Glutamatergic neuron (in vitro differentiated cells): Measurements from ENCODE around the gene CRACDL. TPM values are rescaled to one million over a fixed set of nuclear protein-coding genes. Genes with fewer than 3 reads are reported as not detected.

ENCODE experiments used
- DNase-seq: peaks from one replicate; pipeline ENCODE4 v3.0.0; 2022
- H3K27ac Mint-ChIP-seq: one replicate; pipeline ENCODE4 v1.8.0; 2020; ENCODE audit warnings: mild to moderate bottlenecking, mixed read lengths, inconsistent platforms; ENCODE audit not compliant: unreplicated experiment
- H3K27me3 Mint-ChIP-seq: one replicate; pipeline ENCODE4 v1.8.0; 2020; ENCODE audit warnings: mild to moderate bottlenecking, moderate library complexity, mixed read lengths, inconsistent platforms; ENCODE audit not compliant: unreplicated experiment
- H3K36me3 Mint-ChIP-seq: one replicate; pipeline ENCODE4 v1.8.0; 2020; ENCODE audit warnings: mild to moderate bottlenecking, mixed read lengths, inconsistent platforms; ENCODE audit not compliant: unreplicated experiment
- H3K4me1 Mint-ChIP-seq: one replicate; pipeline ENCODE4 v1.8.0; 2020; ENCODE audit warnings: mild to moderate bottlenecking, low read depth, mixed read lengths, inconsistent platforms; ENCODE audit not compliant: unreplicated experiment
- H3K4me3 Mint-ChIP-seq: one replicate; pipeline ENCODE4 v1.8.0; 2020; ENCODE audit warnings: mild to moderate bottlenecking, mixed read lengths, inconsistent platforms; ENCODE audit not compliant: unreplicated experiment
- H3K9me3 Mint-ChIP-seq: one replicate; pipeline ENCODE4 v1.8.0; 2020; ENCODE audit warnings: mild to moderate bottlenecking, moderate library complexity, mixed read lengths, inconsistent platforms; ENCODE audit not compliant: unreplicated experiment
- CTCF ChIP-seq: fragments of 200-600 bp; sonication (generic); IDR thresholded peaks from one replicate; pipeline ENCODE4 v1.5.0; 2021; ENCODE audit not compliant: partially characterized antibody, unreplicated experiment
- total RNA-seq: library from RNA; stranded (reverse); fragmentation: NEBNext Ultra II Directional; extraction: Animal tissue kit (Norgen Biotek cat#: 25700); gene quantifications from one replicate; pipeline ENCODE4 v1.2.1, GENCODE V29; 2021; ENCODE audit not compliant: unreplicated experiment

Gene CRACDL
- total RNA-seq, 1 donor from 2014 or later, result 2.1 TPM

- Mint-ChIP-seq H3K27ac (peak overlapping the region; percentile 38), H3K4me3 (no peak overlapping the region), H3K4me1 (peaks cover 19% of the 10 kb centered on the region), H3K27me3 (peaks cover 2% of the 10 kb centered on the region), H3K9me3 (peaks cover 4% of the 10 kb centered on the region), H3K36me3 (no peaks in the 10 kb centered on the region)
- no peak for TF ChIP-seq CTCF
- no peak for DNase-seq
Observed at GRCh38 chr2:98793897-98794830, 141.9 kb downstream of the CRACDL start.

GRCh38 chr2:98793275-98793674, 142.8 kb downstream of the CRACDL start:
- H3K9me3 Mint-ChIP-seq, result peaks cover 4% of the 10 kb centered on the region
- H3K27ac Mint-ChIP-seq, result peak overlapping the region; percentile 71
- H3K4me1 Mint-ChIP-seq, result peaks cover 22% of the 10 kb centered on the region
- no peaks in the 10 kb centered on the region for H3K36me3 Mint-ChIP-seq
- TF ChIP-seq CTCF, result no peak
- H3K27me3 Mint-ChIP-seq, result peaks cover 2% of the 10 kb centered on the region
- no peak for DNase-seq
- H3K4me3 Mint-ChIP-seq, result peak overlapping the region; percentile 39

- H3K4me1 Mint-ChIP-seq, result peaks cover 44% of the 10 kb centered on the region
- H3K36me3 Mint-ChIP-seq, result no peaks in the 10 kb centered on the region
- no peak overlapping the region for H3K4me3 Mint-ChIP-seq
- TF ChIP-seq CTCF, result no peak
- peaks cover 4% of the 10 kb centered on the region for H3K9me3 Mint-ChIP-seq
- peak overlapping the region; percentile 56 for H3K27ac Mint-ChIP-seq
- H3K27me3 Mint-ChIP-seq, result peaks cover 4% of the 10 kb centered on the region
- no peak for DNase-seq
Observed at GRCh38 chr2:98790221-98790620, 145.8 kb downstream of the CRACDL start.

GRCh38 chr2:98787700-98788099, 148.3 kb downstream of the CRACDL start:
- Mint-ChIP-seq H3K9me3 (peaks cover 4% of the 10 kb centered on the region), H3K27ac (peak overlapping the region; percentile 68), H3K4me1 (peaks cover 27% of the 10 kb centered on the region), H3K4me3 (peak overlapping the region; percentile 36), H3K36me3 (no peaks in the 10 kb centered on the region), H3K27me3 (peaks cover 5% of the 10 kb centered on the region)
- DNase-seq, result no peak
- no peak for TF ChIP-seq CTCF

GRCh38 chr2:98786179-98786578, 149.8 kb downstream of the CRACDL start:
- H3K4me1 Mint-ChIP-seq, result peaks cover 25% of the 10 kb centered on the region
- peaks cover 10% of the 10 kb centered on the region for H3K36me3 Mint-ChIP-seq
- no peak for DNase-seq
- no peak overlapping the region for H3K27ac Mint-ChIP-seq
- H3K9me3 Mint-ChIP-seq, result peaks cover 7% of the 10 kb centered on the region
- TF ChIP-seq CTCF, result no peak
- H3K4me3 Mint-ChIP-seq, result no peak overlapping the region
- H3K27me3 Mint-ChIP-seq, result peaks cover 5% of the 10 kb centered on the region
